Inflammatory macrophage treated with lipopolysaccharide for 1 hour (primary cell): ENCODE measurements around the gene SPTBN4.

Source experiments
- DNase-seq, 2 donors: peaks; one replicate each; pipeline ENCODE4 v3.0.0-alpha.2; 2020 to 2022

SPTBN4 gene

GRCh38 chr19:40567040-40567749, 100.4 kb downstream of the SPTBN4 start:
- peak in 1 of 2 donors; percentile 14 for DNase-seq

DNA sequence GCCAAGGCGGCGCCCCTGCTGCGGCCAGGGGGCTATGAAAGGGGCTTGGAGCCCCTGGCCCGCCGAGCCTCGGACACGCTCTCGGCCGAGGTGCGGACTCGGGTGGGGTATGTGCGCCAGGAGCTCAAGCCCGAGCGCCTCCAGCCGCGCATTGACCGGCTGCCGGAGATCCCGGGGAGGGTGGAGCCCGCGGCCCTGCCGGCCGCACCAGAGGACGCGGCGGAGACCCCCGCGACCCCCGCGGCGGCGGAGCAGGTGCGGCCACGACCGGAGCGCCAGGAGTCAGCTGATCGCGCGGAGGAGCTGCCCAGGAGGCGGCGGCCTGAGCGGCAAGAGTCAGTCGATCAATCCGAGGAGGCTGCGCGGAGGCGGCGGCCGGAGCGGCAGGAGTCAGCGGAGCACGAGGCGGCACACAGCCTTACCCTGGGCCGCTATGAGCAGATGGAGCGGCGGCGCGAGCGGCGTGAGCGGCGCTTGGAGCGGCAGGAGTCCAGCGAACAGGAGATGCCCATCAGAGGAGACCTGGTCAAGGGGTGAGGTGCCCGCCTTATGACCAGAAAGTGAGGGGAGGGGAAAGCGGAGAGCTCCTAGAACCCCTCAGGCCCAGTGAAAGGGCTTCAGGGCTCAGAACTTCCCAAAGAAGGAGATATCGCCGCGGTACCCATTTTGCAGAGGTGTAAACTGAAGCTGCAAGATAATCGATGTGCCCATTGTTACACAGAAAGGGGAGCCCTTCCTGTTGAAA, 101.1 kb downstream of the SPTBN4 start:
- DNase-seq, result peak in 1 of 2 donors; percentile 10

DNA sequence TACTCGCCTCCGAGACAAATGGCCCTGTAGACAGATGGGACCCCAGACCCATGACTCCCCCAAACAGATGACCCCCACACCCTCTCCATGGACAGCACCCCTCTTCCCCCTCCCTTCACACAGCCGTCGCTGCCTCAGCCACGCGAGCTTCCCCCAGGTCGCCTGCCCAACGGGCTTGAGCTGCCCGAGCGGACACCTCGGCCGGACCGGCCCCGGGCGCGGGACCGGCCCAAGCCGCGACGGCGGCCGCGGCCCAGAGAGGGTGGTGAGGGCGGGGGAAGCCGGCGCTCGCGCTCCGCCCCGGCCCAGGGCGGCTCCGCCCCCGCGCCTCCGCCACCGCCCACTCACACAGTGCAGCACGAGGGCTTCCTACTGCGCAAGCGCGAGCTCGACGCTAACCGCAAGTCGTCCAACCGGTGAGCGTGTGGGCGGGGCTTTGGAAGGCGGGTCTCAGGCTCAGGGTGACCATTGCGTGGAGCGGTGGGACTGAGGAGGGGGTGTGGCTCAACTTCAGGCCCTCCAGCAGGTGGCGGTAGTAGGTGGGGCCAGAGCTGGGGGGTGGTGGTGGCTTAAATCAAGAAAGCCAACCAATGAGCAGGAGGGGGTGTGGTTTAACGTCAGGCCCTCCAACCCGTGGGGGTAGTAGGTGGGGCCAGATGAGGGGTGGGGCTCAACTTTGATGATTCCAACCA, 103.7 kb downstream of the SPTBN4 start:
- DNase-seq, result peak; percentile 99

DNA sequence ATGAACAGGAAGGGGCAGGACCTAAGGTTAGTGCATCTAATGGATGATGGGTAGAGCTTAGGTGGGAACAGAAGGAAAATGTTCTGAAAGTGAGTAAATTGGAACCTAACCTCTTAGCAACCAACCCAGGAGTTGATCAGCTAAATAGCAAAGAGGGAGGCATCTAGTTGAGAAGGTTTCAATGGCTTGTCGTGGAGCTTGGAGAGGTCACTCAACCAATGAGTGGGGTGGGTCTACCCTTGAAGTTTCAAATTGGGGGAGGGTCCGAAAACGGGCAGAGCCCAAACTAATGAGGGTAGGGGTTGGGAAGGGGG, 104.2 kb downstream of the SPTBN4 start:
- no peak for DNase-seq

DNA sequence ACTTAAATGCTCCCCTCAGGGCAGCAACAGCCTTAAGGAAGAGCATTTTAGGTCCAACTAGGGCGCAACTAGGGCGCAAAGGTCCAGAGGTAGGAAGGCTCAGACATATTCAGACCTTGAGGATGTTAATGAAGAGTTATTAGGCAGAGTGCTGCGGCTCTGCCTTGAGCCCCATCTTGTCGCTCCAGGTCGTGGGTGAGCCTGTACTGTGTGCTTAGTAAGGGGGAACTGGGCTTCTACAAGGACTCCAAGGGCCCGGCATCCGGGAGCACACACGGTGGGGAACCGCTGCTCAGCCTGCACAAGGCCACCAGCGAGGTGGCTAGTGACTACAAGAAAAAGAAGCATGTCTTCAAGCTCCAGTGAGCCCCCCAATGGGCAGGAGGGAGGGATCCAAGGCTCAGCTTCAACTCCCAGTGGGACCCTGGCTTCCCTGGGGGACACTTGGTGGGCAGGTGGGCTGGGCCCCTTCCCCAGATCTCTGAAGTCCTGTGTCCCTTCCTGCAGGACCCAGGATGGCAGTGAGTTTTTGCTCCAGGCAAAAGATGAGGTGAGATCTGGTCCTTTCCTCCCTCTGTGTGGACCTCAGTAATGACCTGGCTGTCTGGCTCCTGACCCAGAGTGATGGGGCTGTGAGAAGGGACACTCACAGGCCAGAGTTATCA, 105.2 kb downstream of the SPTBN4 start:
- no peak for DNase-seq

DNA sequence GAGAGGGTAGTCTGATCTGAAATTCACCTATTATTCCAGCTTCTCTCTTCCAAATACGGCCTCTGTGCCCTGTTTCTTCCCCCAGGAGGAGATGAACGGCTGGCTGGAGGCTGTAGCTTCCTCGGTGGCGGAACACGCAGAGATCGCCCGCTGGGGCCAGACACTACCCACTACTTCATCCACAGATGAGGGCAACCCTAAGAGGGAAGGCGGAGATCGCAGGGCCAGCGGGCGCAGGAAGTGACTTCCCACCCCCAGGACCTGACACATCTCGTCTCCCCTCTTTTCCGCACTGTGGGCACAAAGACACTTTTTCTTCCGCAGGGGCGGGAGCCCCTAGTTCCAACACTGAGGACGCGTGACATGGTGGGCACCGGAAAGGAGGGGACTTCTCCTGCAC, 108.5 kb downstream of the SPTBN4 start:
- no peak for DNase-seq

DNA sequence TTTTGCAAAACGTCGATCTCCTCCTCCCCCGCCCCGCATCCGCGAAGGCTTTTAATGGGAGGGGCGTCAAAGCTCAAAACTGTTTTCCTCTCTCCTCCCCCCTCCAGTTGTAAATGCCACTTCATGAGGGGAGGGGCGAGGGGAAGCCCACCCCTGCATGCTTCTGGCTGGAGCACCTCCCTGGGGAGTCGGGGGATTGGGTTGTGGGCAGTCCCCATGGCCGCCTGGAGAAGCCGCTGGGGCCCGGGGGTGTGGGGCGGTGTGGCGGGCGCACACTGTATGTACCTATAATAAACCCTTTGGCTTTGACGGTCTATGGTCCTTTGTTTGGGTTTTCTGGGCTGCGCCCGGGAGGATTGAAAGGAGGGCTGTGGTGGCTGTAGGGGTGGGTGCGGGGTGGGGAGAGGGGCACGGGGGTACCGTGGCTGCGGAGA, 109.4 kb downstream of the SPTBN4 start:
- no peak for DNase-seq

DNA sequence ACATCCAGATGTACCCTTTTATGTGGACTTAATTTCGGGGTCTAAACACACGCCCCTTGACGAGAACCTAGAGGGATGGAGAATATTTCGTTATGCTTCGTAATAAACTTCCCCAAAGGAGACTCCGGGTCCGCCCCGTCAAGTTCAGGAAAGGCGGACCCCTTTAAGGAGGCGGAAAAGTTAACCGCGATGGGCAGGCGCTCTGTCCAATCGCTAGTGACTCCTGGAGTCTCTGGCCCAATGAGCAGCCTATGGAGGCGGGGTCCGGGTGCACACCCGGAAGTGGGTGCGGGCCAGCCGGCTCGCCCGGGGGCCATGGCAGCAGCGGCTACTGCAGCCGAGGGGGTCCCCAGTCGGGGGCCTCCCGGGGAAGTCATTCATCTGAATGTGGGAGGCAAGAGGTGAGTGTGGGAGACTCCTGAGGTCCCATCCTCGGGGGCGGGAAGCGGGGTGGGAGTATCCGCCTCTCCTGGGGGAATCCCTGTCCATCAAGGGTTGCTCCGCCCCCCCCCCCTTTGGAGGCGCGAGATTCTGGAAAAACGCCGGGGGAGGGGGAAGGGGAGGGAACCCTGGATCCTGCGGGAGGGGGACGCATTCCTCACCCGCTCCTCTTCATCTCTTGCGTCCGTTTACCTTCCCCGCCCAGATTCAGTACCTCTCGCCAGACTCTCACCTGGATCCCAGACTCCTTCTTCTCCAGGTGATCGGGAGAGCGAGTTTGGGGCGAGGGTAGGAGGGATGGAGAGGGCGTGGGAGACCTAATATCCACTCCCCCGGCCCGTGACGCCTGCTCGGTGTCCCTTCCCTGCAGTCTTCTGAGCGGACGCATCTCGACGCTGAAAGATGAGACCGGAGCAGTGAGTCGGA, 110.0 kb downstream of the SPTBN4 start, which contains the start of gene SHKBP1:
Gene SHKBP1 (plus strand): TSS at position 289 of the 867 bp plus-strand sequence. CDS start 27 bp downstream, at position 316.
- peak; percentile 96 to 99 for DNase-seq

GRCh38 chr19:40578442-40578908, 111.7 kb downstream of the SPTBN4 start:
- peak; percentile 79 to 87 for DNase-seq

- DNase-seq, result no peak
Measured at GRCh38 chr19:40580619-40581018, 113.8 kb downstream of the SPTBN4 start.

- no peak for DNase-seq
Measured at GRCh38 chr19:40581531-40581930, 114.7 kb downstream of the SPTBN4 start.

- no peak for DNase-seq
Measured at GRCh38 chr19:40582467-40582866, 115.7 kb downstream of the SPTBN4 start.

DNA sequence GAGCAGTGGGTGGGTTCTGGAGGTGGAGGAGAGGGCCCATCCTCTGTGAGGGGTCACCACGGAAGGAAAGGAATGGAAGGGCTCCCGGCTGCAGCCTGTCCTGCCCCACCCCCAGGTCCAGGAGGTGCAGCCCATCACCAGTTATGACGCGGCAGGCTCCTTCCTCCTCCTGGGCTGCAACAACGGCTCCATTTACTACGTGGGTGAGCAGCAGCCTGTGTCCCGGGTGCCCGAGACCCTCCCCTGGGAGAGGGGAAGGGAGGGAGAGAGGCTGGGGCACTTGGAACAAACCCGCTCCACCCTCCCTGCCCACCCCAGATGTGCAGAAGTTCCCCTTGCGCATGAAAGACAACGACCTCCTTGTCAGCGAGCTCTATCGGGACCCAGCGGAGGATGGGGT, 116.5 kb downstream of the SPTBN4 start:
- DNase-seq, result no peak

DNA sequence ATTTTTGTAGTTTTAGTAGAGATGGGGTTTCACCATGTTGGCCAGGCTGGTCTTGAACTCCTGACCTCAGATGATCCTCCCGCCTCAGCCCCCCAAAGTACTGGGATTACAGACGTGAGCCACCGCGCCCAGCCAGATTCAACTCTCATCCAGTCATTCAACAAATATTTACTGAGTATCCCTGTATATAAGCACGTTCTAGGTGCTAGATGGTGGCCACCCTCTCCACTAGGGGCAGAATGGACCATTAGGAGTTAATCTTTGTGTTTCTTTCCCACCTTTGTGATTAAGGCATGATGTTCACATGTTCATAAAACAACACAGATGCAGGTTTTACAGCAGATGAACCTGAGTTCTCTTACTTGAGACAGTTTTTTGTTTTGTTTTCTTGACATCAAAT, 117.2 kb downstream of the SPTBN4 start:
- no peak for DNase-seq

DNA sequence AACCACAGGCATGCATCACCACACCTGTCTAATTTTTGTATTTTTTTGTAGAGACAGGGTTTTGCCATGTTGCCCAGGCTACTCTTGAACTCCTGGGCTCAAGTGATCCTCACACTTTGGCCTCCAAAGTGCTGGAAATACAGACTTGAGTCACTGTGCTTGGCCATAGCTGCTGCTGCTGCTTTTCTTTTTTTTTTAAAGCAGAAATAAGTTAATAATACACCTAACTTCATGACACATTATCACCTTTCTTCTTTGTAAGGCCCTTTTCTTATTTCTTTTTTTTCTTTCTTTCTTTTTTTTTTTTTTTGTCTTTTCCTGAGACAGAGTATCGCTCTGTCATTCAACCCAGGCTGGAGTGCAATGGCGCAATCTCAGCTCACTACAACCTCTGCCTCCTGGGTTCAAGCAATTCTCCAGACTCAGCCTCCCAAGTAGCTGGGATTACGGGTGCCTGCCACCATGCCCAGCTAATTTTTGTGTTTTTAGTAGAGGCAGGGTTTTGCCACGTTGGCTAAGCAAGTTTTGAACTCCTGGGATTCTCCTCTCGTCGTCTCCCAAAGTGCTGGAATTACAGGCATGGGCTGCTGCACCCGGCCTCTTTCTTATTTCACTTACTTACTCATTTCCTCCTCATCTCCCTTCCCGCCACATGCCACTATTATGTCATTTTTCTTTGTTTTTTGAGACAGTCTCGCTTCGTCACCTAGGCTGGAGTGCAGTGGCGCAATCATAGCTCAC, 118.6 kb downstream of the SPTBN4 start:
- peak; percentile 85 to 88 for DNase-seq

DNA sequence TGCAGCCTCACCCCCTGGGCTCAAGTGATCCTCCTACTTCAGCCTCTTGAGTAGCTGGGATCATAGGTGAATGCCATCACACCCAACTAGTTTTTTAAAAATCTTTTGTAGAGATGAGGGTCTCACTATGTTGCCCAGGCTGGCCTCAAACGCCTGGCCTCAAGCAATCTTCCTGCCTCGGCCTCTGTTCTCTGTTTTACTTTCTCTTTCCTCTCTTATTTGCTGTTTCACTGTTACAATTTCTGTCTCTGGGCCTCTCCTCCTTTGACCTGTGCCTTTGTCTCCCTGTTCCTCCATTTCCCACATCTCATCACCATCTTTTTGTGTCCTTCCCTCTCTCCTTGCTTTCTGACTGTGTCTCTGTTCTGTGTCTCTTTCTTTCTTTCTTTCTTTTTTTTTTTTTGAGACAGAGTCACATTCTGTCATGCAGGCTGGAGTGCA, 119.2 kb downstream of the SPTBN4 start:
- no peak for DNase-seq

GRCh38 chr19:40586611-40587010, 119.8 kb downstream of the SPTBN4 start:
- no peak for DNase-seq

DNA sequence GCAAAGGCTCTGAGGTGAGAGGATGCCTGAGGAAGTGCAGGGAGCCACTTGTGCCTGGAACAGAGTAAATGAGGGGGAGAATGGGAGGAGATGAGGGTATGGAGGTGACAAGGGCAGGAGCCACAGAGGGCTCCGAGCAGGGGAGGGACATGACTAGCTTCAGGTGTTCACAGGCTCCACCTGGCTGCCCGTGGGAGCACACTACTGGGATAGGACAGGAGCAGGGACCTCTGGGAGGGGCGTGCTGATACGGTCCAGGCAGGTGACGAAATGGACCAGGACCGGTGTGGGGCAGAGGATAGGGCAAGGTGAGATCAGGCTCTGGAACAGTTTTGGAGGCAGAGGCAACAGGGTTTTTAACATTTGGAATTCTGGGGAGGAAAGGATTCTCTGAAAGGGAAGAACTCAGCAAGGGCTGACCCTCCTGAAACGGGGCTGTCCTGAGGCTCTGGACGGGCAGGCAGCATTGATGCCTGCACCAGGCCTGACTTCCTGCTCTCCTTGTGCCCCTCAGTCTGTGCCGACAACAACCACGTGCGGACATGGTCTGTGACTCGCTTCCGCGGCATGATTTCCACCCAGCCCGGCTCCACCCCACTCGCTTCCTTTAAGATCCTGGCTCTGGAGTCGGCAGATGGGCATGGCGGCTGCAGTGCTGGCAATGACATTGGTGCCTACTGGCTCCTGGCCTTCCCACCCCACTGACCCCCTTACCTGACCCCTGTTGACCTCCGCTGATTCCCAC, 121.5 kb downstream of the SPTBN4 start:
- DNase-seq, result no peak

DNA sequence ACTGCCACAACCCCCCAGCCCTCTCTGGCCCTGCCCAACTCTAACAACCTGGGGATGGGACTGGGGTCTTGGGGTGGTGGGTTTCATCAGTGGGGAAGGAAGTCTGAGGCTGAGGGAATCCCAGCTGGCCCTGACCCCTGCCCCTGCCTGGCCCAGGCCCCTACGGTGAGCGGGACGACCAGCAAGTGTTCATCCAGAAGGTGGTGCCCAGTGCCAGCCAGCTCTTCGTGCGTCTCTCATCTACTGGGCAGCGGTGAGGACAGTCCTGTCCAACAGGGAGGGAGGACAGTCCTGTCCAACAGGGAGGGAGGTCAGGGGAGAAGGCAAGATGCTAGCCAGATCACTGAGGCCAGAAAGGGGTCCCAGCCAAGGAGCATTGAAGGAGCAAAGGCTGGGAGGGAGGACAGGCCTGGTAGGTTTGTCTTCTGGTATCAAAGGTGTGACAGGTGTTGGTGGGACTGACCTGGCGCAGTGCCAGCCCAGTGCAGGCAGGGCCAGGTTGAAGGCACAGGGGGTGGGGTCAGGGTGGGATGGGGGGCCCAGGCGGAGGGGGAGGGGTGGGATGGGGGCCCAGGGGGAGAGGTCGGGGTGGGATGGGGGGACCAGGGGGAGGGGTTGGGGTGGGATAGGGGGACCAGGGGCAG, 122.2 kb downstream of the SPTBN4 start:
- no peak for DNase-seq
